Psoas muscle (tissue), 8 donors: ENCODE results near the gene EIF4E2. TPM values are rescaled to one million over a fixed set of nuclear protein-coding genes. Genes with fewer than 3 reads are reported as not detected.

Experiments used
- ATAC-seq, 4 donors: fragments of 200-7000 bp; cut with Tn5 transposase; one replicate each; pipeline ENCODE4 v1.9.1; 2020; ENCODE audit warnings: moderate library complexity in 3 of 4, mild to moderate bottlenecking in 2 of 4
- DNase-seq, 2 donors: peaks; one replicate each; pipeline ENCODE4 v3.0.0-alpha.2; 2020
- H3K27ac ChIP-seq: fragments of 200-600 bp; one replicate; pipeline ENCODE4 v1.8.0; 2022
- H3K27me3 ChIP-seq, 3 donors: fragments of 200-600 bp in 1 of 3; one replicate each; pipeline versions ENCODE4 v1.6.1 to v1.8.0; 2013 to 2022; ENCODE audit warnings: low read length in 2 of 3, mild to moderate bottlenecking in 2 of 3, moderate library complexity in 1 of 3; ENCODE audit not compliant: insufficient read depth in 3 of 3
- H3K36me3 ChIP-seq, 2 donors: fragments of 200-600 bp in 1 of 2; one replicate each; pipeline versions ENCODE4 v1.6.1 to v1.8.0; 2013 to 2022; ENCODE audit warnings: low read depth in 1 of 2, mild to moderate bottlenecking in 1 of 2, moderate library complexity in 1 of 2; ENCODE audit not compliant: insufficient read depth in 1 of 2
- H3K4me1 ChIP-seq: fragments of 200-600 bp; one replicate; pipeline ENCODE4 v1.8.0; 2022
- H3K4me3 ChIP-seq: fragments of 200-600 bp; one replicate; pipeline ENCODE4 v1.8.0; 2022; ENCODE audit warnings: mild to moderate bottlenecking
- H3K9me3 ChIP-seq: fragments of 200-600 bp; one replicate; pipeline ENCODE4 v1.8.0; 2022
- WGBS, 3 donors: extraction: QIAGEN DNeasy Blood & Tissue Kit; methylation state at CpG; one replicate each; pipeline versions ENCODE4 v1.1.6 to v1.1.7; 2013; 5-methylcytosine and 5-hydroxymethylcytosine counted together
- intact Hi-C, 2 donors: fragments of 100-400 bp; cut with DNase I; formaldehyde crosslinking; loops; one replicate each; pipeline versions ENCODE4 v1.11.0 to v1.14.2; 2022
- polyA plus RNA-seq, 3 donors: library from polyadenylated mRNA; stranded (reverse); fragments of 200-250 nt; gene quantifications; one replicate each; pipeline ENCODE4 v1.2.3, GENCODE V29; 2013
- total RNA-seq, 4 donors: library from RNA; stranded (reverse); fragmentation: NEBNext Ultra II Directional in 2 of 4; extraction: Animal tissue kit (Norgen Biotek cat#: 25700) in 2 of 4; gene quantifications; one replicate each; pipeline versions ENCODE4 v1.2.1 to v1.2.4, GENCODE V29; 2021 to 2023
- TF ChIP-seq, protein P1 (sequence below): fragments of 200-600 bp; IDR thresholded peaks from one replicate; pipeline ENCODE4 v1.8.0; 2022; ENCODE audit warnings: antibody characterized with exemption
- donor health status: healthy with polysubstance abuse.
- donor health status: DM: no; HTN: no; CAD: no; lungs with moderate emphysema.
- donor health status: Bipolar disorder and iron deficiency.
- donor health status: healthy.
- donor health status: DM: yes; HTN: yes; CAD: no.
- donor health status: DM: no; HTN: no; CAD: no.
- donor health status: DM: no; HTN: no; CAD: no.
- donor health status: DM: yes; HTN: yes; CAD: no.

EIF4E2 gene
- total and polyA plus RNA-seq, 7 donors = 39.6 to 136 (median 77.3) TPM

DNA sequence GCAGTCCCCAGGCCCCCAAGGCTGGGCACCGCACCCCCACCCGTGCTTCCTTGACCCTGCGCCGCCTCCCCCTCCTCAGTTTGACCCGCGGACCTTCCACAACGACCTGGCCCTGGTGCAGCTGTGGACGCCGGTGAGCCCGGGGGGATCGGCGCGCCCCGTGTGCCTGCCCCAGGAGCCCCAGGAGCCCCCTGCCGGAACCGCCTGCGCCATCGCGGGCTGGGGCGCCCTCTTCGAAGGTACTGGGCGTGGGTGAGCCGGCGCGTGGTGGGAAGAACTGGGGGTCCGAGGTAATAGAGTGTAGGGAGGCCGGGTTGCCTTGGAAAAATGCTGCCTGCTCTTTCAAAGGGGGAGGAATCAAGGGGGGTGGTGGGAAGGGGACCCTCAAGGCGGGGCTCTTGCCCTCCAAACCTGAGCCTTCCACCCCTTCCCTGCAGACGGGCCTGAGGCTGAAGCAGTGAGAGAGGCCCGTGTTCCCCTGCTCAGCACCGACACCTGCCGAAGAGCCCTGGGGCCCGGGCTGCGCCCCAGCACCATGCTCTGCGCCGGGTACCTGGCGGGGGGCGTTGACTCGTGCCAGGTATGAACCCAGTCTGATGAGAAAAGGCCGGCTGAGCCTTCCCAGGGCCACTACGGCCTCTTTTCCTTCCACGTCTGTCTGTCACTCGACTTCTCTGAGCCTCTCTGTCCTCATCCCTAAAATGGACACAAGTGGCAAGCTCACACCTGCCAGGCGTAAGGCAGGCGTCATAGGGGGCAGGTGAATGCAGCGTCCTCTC is 27.7 kb upstream of the EIF4E2 start:
- no peak for ATAC-seq
- Histone ChIP-seq H3K4me3 (peak overlapping the region; percentile 81), H3K4me1 (peaks cover 39% of the 10 kb centered on the region), H3K36me3 (peaks cover 0 to 4% of the 10 kb centered on the region in 2 donors), H3K27ac (peak overlapping the region; percentile 98), H3K9me3 (no peaks in the 10 kb centered on the region), H3K27me3 (peaks cover 0 to 12% (median 0%) of the 10 kb centered on the region in 3 donors)
- intact Hi-C loops = loop anchor here (2.0 to 5.0 kb wide), 5 partner anchors 36 to 616 kb away; partner anchors contain the start of gene ECEL1 (in 1 of the 2)
- TF ChIP-seq, protein P1, sequence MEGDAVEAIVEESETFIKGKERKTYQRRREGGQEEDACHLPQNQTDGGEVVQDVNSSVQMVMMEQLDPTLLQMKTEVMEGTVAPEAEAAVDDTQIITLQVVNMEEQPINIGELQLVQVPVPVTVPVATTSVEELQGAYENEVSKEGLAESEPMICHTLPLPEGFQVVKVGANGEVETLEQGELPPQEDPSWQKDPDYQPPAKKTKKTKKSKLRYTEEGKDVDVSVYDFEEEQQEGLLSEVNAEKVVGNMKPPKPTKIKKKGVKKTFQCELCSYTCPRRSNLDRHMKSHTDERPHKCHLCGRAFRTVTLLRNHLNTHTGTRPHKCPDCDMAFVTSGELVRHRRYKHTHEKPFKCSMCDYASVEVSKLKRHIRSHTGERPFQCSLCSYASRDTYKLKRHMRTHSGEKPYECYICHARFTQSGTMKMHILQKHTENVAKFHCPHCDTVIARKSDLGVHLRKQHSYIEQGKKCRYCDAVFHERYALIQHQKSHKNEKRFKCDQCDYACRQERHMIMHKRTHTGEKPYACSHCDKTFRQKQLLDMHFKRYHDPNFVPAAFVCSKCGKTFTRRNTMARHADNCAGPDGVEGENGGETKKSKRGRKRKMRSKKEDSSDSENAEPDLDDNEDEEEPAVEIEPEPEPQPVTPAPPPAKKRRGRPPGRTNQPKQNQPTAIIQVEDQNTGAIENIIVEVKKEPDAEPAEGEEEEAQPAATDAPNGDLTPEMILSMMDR = no peak
- no peak for DNase-seq
- 35 to 43% (median 38%) methylated on average over 39 to 46 of the region's 46 CpGs for WGBS, 3 donors

GRCh38 chr2:232523402-232523681 is 27.1 kb upstream of the EIF4E2 start:
- H3K27me3 ChIP-seq = peaks cover 0 to 12% (median 0%) of the 10 kb centered on the region in 3 donors
- no peaks in the 10 kb centered on the region for H3K9me3 ChIP-seq
- DNase-seq = no peak
- ATAC-seq = peak in 1 of 4 donors; percentile 0
- peak overlapping the region; percentile 81 for H3K4me3 ChIP-seq
- H3K27ac ChIP-seq = peak overlapping the region; percentile 98
- peaks cover 0 to 5% of the 10 kb centered on the region in 2 donors for H3K36me3 ChIP-seq
- intact Hi-C loops = loop anchor here (2.0 to 5.0 kb wide), 5 partner anchors 37 to 616 kb away; partner anchors contain the start of gene ECEL1 (in 1 of the 2)
- peaks cover 43% of the 10 kb centered on the region for H3K4me1 ChIP-seq
- TF ChIP-seq, protein P1 = no peak
- 15 to 34% (median 23%) methylated on average over 16 of the region's 16 CpGs for WGBS, 3 donors

GRCh38 chr2:232523682-232524597 is 26.5 kb upstream of the EIF4E2 start:
- intact Hi-C loops = loop anchor here (2.0 to 5.0 kb wide), 5 partner anchors 37 to 617 kb away; partner anchors contain the start of gene ECEL1 (in 1 of the 2)
- Histone ChIP-seq H3K27ac (peak overlapping the region; percentile 98), H3K9me3 (no peaks in the 10 kb centered on the region), H3K4me1 (peaks cover 48% of the 10 kb centered on the region), H3K4me3 (peak overlapping the region; percentile 81), H3K27me3 (peaks cover 0 to 12% (median 0%) of the 10 kb centered on the region in 3 donors), H3K36me3 (peaks cover 0 to 5% of the 10 kb centered on the region in 2 donors)
- DNase-seq = peak; percentile 59 to 84
- TF ChIP-seq, protein P1 = peak; percentile 25
- 1 to 18% (median 2%) methylated on average over 54 to 75 of the region's 75 CpGs for WGBS, 3 donors
- ATAC-seq = peak; percentile 29 to 54 (median 42)

GRCh38 chr2:232524771-232525170 is 25.7 kb upstream of the EIF4E2 start:
- Histone ChIP-seq H3K4me3 (peak overlapping the region; percentile 81), H3K27me3 (peaks cover 0 to 12% (median 0%) of the 10 kb centered on the region in 3 donors), H3K9me3 (no peaks in the 10 kb centered on the region), H3K36me3 (peaks cover 0 to 8% of the 10 kb centered on the region in 2 donors), H3K4me1 (peaks cover 55% of the 10 kb centered on the region), H3K27ac (peak overlapping the region; percentile 98)
- intact Hi-C loops = loop anchor here in 1 of 2 donors (5.0 kb wide), 3 partner anchors 202 to 617 kb away; no protein-coding TSS in a partner anchor
- 59 to 67% (median 60%) methylated on average over 4 to 6 of the region's 6 CpGs for WGBS, 3 donors
- TF ChIP-seq, protein P1 = no peak
- DNase-seq (peak in 1 of 2 donors; percentile 52), ATAC-seq (no peak)
